ENCODE data around the gene SAMHD1. TPM values are rescaled to one million over a fixed set of nuclear protein-coding genes. Genes with fewer than 3 reads are reported as not detected.
"Not testable (repeated sequence)": the region's sequence is repeated elsewhere in the genome, so short reads cannot be mapped to it uniquely, and the experiment has no call there.

Gene SAMHD1
- total and polyA plus RNA-seq, 2 of the 13 experiments (the other 11 are each of a cell fraction or from before 2014, with no cell fraction given) = 16.9 to 43.5 TPM

DNA sequence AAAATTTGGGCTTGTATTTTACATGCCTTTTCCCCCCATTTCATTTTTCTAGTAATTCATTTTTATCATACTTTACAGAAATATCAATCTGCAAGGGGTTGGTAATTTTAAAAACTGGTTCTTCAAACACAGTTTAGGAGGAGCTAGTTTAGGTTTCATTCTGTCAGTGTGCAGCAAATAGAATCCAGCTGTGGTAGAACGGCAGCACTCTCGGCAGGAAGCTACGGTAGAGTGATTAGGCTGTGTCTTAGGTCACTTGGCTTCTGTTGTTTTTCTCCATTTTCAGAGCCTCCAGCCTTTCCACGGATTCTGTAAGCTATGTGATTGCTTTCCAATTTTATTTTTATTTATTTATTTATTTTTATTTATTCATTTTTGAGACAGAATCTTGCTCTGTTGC lies 42.9 kb downstream of the SAMHD1 start:
- Histone ChIP-seq H3K4me1 (ENCODE audit: insufficient read depth, low read length) (0 out of 2 replicates have a peak, but pooled peaks cover 4% of the 10 kb centered on the region), H2AFZ (ENCODE audit: low read length) (no peak overlapping the region), H3K27me3 (ENCODE audit: control insufficient read depth in 1 of 2, insufficient read depth in 2 of 2, low read length in 2 of 2) (no peaks in the 10 kb centered on the region), H3K9me3 (ENCODE audit: low read length) (no peaks in the 10 kb centered on the region), H3K79me2 (ENCODE audit: insufficient read depth, low read length) (no peaks in the 10 kb centered on the region), H3K4me3 (replicated peaks in 1 of 3; ENCODE audit: insufficient read depth in 1 of 3, low read depth in 2 of 3, low read length in 3 of 3) (no peak overlapping the region), H3K9ac (ENCODE audit: insufficient read depth, low read depth, low read length) (no peak overlapping the region), H3K27ac (ENCODE audit: extremely low read length, insufficient read depth, low read length) (no peak overlapping the region), H3K36me3 (replicated peaks in 1 of 2; ENCODE audit: control insufficient read depth in 1 of 2, insufficient read depth in 2 of 2, low read length in 2 of 2) (peaks cover 4 to 17% of the 10 kb centered on the region in 2 experiments; a peak in 4 of 5 replicates), H4K20me1 (ENCODE audit: insufficient read depth, low read length) (no peaks in the 10 kb centered on the region), H3K4me2 (ENCODE audit: low read depth, low read length) (no peak overlapping the region)
- FAIRE-seq (no peak), DNase-seq (ENCODE audit: low spot score) (no peak), ATAC-seq (no peak)
- in situ Hi-C loops (cut with HindIII; ENCODE audit: extremely low pct_ligation_motif_present, low pct_unique_long_range_greater_than_20kb) = no loop called here
- ChIA-PET POLR2A (no interaction called here), CTCF (ENCODE audit: low intra/inter-chr PET ratio, low total read pairs) (no interaction called here)
- BruUV-seq (replicated peaks) = no TSS peak
- intact Hi-C loops (cut with micrococcal nuclease; ENCODE audit: unreplicated experiment) = no loop called here
- TF ChIP-seq FOXP4 (CRISPR knock-in tag; IDR thresholded peaks at IDR 0.05) (no peak), ZNF3 (CRISPR knock-in tag; IDR thresholded peaks at IDR 0.05) (no peak), ZNF703 (CRISPR knock-in tag; IDR thresholded peaks at IDR 0.05; ENCODE audit: borderline replicate concordance) (no peak), ZNF180 (CRISPR knock-in tag; IDR thresholded peaks at IDR 0.05; ENCODE audit: borderline replicate concordance, low read depth) (no peak), LBX2 (CRISPR knock-in tag; IDR thresholded peaks at IDR 0.05; ENCODE audit: borderline replicate concordance) (no peak), ZNF773 (CRISPR knock-in tag; IDR thresholded peaks at IDR 0.05; ENCODE audit: borderline replicate concordance) (no peak), SRSF4 (IDR thresholded peaks at IDR 0.05; ENCODE audit: low read depth, low read length, poor library complexity, severe bottlenecking) (no peak), GTF2F1 (IDR thresholded peaks at IDR 0.05; ENCODE audit: low read length) (no peak), ZNF367 (CRISPR knock-in tag; IDR thresholded peaks at IDR 0.05; ENCODE audit: borderline replicate concordance) (no peak), ZNF839 (CRISPR knock-in tag; IDR thresholded peaks at IDR 0.05; ENCODE audit: borderline replicate concordance) (no peak), MIER2 (CRISPR knock-in tag; IDR thresholded peaks at IDR 0.05) (no peak), ZFP82 (CRISPR knock-in tag; IDR thresholded peaks at IDR 0.05; ENCODE audit: borderline replicate concordance) (no peak)
- TF ChIP-seq, protein P1, sequence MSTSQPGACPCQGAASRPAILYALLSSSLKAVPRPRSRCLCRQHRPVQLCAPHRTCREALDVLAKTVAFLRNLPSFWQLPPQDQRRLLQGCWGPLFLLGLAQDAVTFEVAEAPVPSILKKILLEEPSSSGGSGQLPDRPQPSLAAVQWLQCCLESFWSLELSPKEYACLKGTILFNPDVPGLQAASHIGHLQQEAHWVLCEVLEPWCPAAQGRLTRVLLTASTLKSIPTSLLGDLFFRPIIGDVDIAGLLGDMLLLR (CRISPR knock-in tag; IDR thresholded peaks at IDR 0.05) = no peak
- TF ChIP-seq, protein P2, sequence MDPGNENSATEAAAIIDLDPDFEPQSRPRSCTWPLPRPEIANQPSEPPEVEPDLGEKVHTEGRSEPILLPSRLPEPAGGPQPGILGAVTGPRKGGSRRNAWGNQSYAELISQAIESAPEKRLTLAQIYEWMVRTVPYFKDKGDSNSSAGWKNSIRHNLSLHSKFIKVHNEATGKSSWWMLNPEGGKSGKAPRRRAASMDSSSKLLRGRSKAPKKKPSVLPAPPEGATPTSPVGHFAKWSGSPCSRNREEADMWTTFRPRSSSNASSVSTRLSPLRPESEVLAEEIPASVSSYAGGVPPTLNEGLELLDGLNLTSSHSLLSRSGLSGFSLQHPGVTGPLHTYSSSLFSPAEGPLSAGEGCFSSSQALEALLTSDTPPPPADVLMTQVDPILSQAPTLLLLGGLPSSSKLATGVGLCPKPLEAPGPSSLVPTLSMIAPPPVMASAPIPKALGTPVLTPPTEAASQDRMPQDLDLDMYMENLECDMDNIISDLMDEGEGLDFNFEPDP (CRISPR knock-in tag; conservative IDR thresholded peaks at IDR 0.05) = no peak
- WGBS (ENCODE audit: low lambda C conversion rate) = 95% methylated on average over 4 of the region's 4 CpGs

DNA sequence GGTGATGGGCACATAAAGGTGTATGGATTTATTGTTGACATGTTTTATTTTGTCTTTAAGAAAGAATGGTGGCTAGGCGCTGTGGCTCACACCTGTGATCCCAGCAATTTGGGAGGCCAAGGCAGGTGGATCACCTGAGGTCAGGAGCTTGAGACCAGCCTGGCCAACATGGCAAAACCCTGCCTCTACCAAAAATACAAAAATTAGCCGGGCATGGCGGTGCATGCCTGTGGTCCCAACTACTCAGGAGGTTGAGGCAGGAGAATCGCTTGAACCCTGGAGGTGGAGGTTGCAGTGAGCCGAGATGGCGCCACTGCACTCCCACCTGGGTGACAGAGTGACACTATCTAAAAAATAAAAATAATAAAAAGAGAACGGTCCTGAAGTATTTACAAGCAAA lies 45.4 kb downstream of the SAMHD1 start:
- H3K4me1 ChIP-seq (ENCODE audit: insufficient read depth, low read length); H3K27ac ChIP-seq (ENCODE audit: extremely low read length, insufficient read depth, low read length); CTCF ChIA-PET (ENCODE audit: low intra/inter-chr PET ratio, low total read pairs); H3K9ac ChIP-seq (ENCODE audit: insufficient read depth, low read depth, low read length); H2AFZ ChIP-seq (ENCODE audit: low read length); H3K4me2 ChIP-seq (ENCODE audit: low read depth, low read length); DNase-seq (ENCODE audit: low spot score); POLR2A ChIA-PET; intact Hi-C loops (cut with micrococcal nuclease; ENCODE audit: unreplicated experiment); in situ Hi-C loops (cut with HindIII; ENCODE audit: extremely low pct_ligation_motif_present, low pct_unique_long_range_greater_than_20kb); H4K20me1 ChIP-seq (ENCODE audit: insufficient read depth, low read length); ATAC-seq; FAIRE-seq; H3K79me2 ChIP-seq (ENCODE audit: insufficient read depth, low read length); H3K4me3 ChIP-seq (replicated peaks in 1 of 3; ENCODE audit: insufficient read depth in 1 of 3, low read depth in 2 of 3, low read length in 3 of 3); H3K36me3 ChIP-seq (replicated peaks in 1 of 2; ENCODE audit: control insufficient read depth in 1 of 2, insufficient read depth in 2 of 2, low read length in 2 of 2); H3K9me3 ChIP-seq (ENCODE audit: low read length); H3K27me3 ChIP-seq (ENCODE audit: control insufficient read depth in 1 of 2, insufficient read depth in 2 of 2, low read length in 2 of 2); BruUV-seq (replicated peaks): not testable (repeated sequence)
- whole genome bisulfite sequencing (ENCODE audit: low lambda C conversion rate) = 98% methylated on average over 7 of the region's 7 CpGs
